ENCODE measurements around the gene DLEU7. TPM values are rescaled to one million over a fixed set of nuclear protein-coding genes. Genes with fewer than 3 reads are reported as not detected.

Gene DLEU7
- total RNA-seq, 2 experiments from 2014 or later, result not detected

DNA sequence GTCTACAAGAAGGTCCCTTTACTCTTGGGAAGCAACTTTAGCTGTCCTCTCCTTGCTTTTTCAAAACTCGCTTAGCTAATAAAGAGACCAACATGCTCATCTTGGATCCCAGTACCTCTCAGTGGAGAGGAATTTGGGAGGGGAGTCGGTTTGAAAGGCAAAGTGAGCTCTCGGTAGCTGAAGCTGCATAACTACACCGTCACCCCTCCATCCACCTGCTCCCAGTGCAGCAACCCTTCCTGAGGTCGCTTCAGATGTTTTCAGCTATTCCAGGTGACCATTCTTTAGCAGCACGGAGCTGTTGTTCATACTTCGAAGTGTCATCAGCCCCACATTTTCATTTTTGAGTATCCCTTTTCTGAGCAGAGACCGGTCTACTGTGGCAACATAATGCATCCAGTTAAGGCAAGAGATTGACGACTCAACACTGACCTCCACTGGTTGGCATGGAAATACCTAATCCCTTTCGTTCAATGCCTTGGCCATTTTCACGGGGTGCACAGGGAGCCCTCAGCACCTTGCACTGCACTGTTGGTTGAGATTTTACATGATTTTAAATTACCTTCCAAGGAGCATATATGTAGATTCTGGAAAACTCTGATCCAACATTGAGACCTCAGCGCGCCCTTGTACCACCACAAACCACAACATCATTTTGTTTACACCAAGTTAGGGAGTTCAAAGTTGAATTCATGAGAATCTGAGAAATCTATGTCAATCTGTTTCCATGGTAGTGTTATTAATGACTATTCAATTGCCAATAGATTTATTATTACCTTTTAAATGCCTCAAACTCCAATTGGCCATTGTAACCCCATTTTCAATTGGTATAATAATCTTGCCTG, 42.2 kb downstream of the DLEU7 start:
- no peak overlapping the region for H3K4me3 Mint-ChIP-seq
- peaks cover 1% of the 10 kb centered on the region for H3K36me3 Mint-ChIP-seq (ENCODE audit: low read depth)
- ATAC-seq (peak; percentile 98), DNase-seq (peak; percentile 71)
- H3K27me3 Mint-ChIP-seq, result no peaks in the 10 kb centered on the region
- TF ChIP-seq, protein P1, sequence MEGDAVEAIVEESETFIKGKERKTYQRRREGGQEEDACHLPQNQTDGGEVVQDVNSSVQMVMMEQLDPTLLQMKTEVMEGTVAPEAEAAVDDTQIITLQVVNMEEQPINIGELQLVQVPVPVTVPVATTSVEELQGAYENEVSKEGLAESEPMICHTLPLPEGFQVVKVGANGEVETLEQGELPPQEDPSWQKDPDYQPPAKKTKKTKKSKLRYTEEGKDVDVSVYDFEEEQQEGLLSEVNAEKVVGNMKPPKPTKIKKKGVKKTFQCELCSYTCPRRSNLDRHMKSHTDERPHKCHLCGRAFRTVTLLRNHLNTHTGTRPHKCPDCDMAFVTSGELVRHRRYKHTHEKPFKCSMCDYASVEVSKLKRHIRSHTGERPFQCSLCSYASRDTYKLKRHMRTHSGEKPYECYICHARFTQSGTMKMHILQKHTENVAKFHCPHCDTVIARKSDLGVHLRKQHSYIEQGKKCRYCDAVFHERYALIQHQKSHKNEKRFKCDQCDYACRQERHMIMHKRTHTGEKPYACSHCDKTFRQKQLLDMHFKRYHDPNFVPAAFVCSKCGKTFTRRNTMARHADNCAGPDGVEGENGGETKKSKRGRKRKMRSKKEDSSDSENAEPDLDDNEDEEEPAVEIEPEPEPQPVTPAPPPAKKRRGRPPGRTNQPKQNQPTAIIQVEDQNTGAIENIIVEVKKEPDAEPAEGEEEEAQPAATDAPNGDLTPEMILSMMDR (IDR thresholded peaks at IDR 0.05), result peak; percentile 71
- peaks cover 5% of the 10 kb centered on the region for H3K9me3 Mint-ChIP-seq
- H3K4me1 Mint-ChIP-seq (ENCODE audit: low read depth), result peaks cover 9% of the 10 kb centered on the region
- POLR2A ChIA-PET, result interaction anchor here (1.0 kb wide), 1 partner anchor 9 kb away, joined by 3 read pairs; no protein-coding TSS in a partner anchor
- CTCF ChIA-PET, result interaction anchor here (0.7 to 2.2 kb wide), 32 partner anchors 9 to 825 kb away, joined by 3 to 27 read pairs (median 4); partner anchors contain the start of gene TRIM13
- intact Hi-C loops (cut with micrococcal nuclease), result loop anchor here (5.0 to 10.0 kb wide), 4 partner anchors 111 to 827 kb away; no protein-coding TSS in a partner anchor
- no peak overlapping the region for H3K27ac Mint-ChIP-seq

- peaks cover 9% of the 10 kb centered on the region for H3K4me1 Mint-ChIP-seq (ENCODE audit: low read depth)
- no peaks in the 10 kb centered on the region for H3K9me3 Mint-ChIP-seq
- ChIA-PET POLR2A (interaction anchor here (0.6 to 1.0 kb wide), 2 partner anchors 8 to 309 kb away, joined by 3 to 4 read pairs; no protein-coding TSS in a partner anchor), CTCF (interaction anchor here (0.7 to 2.0 kb wide), 23 partner anchors 9 to 824 kb away, joined by 3 to 27 read pairs (median 5); partner anchors contain the start of gene TRIM13)
- DNase-seq (no peak), ATAC-seq (no peak)
- no peaks in the 10 kb centered on the region for H3K36me3 Mint-ChIP-seq (ENCODE audit: low read depth)
- no peak overlapping the region for H3K4me3 Mint-ChIP-seq
- TF ChIP-seq, protein P1 (IDR thresholded peaks at IDR 0.05), result no peak
- no peaks in the 10 kb centered on the region for H3K27me3 Mint-ChIP-seq
- no peak overlapping the region for H3K27ac Mint-ChIP-seq
- intact Hi-C loops (cut with micrococcal nuclease), result loop anchor here (5.0 to 10.0 kb wide), 4 partner anchors 112 to 825 kb away; no protein-coding TSS in a partner anchor
Measured at GRCh38 chr13:50800091-50800739, 43.3 kb downstream of the DLEU7 start.

DNA sequence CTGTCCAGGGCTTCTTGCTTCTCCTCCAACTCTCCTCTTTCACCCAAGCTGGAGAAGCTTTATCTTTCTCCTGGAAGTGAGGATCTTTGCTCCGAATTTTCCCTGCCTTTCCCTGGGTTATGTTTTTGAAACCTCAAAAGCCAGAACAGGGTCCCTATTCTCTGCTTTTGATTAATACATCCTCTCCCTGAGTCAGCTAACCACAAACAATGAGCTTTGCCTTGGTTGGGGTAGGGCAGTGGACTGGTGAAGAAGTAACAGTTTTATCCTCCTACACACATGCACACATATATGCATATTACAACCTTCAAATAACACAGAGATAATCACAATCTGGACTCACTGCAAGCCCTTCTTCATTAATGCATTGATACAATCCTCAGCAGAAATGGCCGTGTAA, 44.6 kb downstream of the DLEU7 start:
- H3K27me3 Mint-ChIP-seq, result no peaks in the 10 kb centered on the region

GRCh38 chr13:50797091-50797490, 46.4 kb downstream of the DLEU7 start:
- Mint-ChIP-seq H3K36me3 (ENCODE audit: low read depth) (no peaks in the 10 kb centered on the region), H3K27ac (no peak overlapping the region), H3K4me1 (ENCODE audit: low read depth) (peaks cover 9% of the 10 kb centered on the region), H3K4me3 (no peak overlapping the region), H3K9me3 (peaks cover 1% of the 10 kb centered on the region), H3K27me3 (no peaks in the 10 kb centered on the region)
- POLR2A ChIA-PET, result no interaction called here
- DNase-seq, result no peak
- intact Hi-C loops (cut with micrococcal nuclease), result no loop called here
- TF ChIP-seq, protein P1 (IDR thresholded peaks at IDR 0.05), result no peak
- CTCF ChIA-PET, result no interaction called here
- ATAC-seq, result no peak

More for the DNA sequence above, 44.6 kb downstream of the DLEU7 start:
- Mint-ChIP-seq H3K27ac (no peak overlapping the region), H3K4me1 (ENCODE audit: low read depth) (peaks cover 9% of the 10 kb centered on the region), H3K9me3 (no peaks in the 10 kb centered on the region), H3K36me3 (ENCODE audit: low read depth) (no peaks in the 10 kb centered on the region), H3K4me3 (no peak overlapping the region)
- intact Hi-C loops (cut with micrococcal nuclease), result no loop called here
- POLR2A ChIA-PET, result no interaction called here
- no peak for ATAC-seq
- CTCF ChIA-PET, result interaction anchor here (0.7 to 1.0 kb wide), 3 partner anchors 113 to 821 kb away, joined by 3 to 4 read pairs (median 3); no protein-coding TSS in a partner anchor
- TF ChIP-seq, protein P1 (IDR thresholded peaks at IDR 0.05), result no peak
- no peak for DNase-seq

Measured in activated CD8-positive, alpha-beta T cell treated with anti-CD3 and anti-CD28 coated beads for 36 hours (primary cell).